IPS-NIHi11 (cell line): ENCODE results near the gene ZFP90.

Experiments used
- DNase-seq: peaks from one replicate; pipeline ENCODE4 v3.0.0; 2012; ENCODE audit warnings: mixed read lengths, low spot score

The ZFP90 gene

DNA sequence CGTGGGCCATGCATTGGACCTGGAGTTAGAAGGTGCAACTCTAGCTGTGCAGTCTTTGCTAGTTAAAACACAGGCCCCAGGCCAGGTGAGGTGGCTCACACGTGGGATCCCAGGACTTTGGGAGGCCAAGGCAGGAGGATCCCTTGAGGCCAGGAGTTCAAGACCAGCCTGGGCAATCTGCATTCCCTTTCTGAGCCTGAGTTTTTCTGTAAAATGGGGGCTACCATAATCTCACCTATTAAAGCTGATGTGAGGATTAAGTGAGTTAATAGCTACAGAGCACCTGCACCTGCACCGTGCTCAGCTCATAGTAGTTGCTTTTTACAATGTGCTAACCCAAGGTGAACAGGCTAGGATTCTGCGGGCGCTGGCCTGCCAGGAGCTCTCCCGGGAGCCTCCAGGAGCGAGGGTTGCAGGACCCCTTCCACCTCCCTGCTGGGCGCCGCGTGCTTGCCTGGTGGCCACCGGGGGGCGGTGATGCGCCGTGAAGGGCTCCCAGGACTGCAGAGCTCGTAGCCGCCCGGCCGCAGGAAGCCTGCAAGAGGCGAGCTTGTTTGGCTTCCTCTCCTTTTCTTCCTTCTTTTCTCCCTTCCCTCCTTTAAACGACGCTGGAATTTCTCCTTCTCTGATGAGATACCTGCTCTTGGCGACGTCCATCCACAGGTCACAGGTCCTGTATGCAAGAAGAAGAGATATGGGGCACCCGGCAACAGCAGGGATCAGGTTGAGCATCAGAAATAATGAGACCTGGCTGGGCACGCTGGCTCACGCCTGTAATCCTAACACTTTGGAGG, 51.3 kb downstream of the ZFP90 start:
- peak; percentile 93 for DNase-seq

DNA sequence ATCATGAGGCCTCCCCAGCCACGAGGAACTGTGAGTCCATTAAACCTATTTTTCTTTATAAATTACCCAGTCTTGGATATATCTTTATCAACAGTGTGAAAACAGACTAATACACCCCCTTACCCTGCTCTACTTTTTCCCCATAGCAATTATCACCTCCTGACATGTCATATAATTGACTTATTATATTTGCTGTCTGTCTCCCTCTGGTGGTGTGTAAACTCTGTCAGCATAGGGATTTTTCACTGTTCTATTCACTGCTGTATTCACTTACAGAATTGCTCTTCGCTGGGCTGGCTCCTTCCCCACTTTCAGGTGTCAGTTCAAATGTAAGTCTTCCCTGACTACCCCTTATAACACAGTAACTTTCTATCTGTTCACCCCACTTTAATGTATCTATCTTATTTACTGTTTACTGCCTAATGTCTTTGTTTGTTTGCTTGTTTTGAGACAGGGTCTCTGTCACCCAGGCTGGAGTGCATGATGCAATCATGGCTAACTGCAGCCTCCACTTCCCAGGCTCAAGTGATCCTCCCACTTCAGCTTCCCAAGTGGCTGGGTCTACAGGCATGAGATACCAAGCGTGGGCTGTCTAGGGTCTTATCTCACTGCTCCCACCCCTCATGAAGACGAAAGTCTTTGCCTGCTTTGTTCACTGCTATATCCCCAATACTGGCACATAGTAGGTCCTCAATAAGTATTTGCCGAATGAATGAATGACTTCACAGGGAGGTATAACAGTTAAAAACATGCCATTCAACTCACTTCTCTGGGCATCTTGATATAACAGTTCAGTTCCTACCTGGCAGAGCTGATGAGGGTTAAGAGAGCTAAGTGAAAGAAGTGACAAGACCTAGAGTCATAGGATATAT, 53.6 kb downstream of the ZFP90 start:
- DNase-seq: no peak

DNA sequence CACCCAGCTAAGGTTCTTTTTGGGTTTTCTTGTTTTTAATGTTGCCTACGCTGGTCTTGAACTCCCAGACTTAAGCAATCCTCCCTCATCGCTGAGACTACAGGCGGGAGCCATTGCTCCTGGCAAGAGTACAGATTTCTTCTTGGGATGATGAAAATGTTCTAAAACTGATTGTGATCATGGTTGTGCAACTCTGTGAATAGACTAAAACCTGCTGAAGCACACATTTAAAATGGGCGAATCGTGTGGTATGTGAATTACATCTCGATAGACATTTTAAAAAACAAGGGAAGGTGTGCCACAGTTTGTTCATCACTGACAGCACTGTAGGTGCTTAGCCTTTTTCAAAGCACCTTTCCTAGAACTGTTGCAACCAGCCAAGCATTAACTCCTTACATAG, 57.2 kb downstream of the ZFP90 start:
- DNase-seq: no peak

DNA sequence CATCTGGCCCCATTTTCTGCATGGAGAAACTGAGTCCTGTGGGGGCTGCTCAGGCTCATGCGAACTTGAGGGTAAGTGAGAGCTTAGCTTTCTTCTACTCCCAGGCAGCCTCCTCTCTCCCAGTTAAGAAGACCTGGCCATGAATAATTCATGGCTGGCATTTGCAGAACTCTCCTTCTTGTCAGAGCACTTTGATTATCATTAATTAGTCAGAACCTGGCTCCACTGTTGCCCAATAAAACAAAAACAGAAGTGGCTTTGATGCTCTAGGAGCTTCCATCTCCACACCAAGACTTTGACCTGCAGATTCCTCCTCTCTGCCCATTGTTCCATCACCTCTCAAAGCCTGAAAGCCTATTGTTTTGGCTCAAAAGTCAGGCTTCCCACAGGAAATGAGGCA, 60.5 kb downstream of the ZFP90 start:
- DNase-seq: no peak

DNA sequence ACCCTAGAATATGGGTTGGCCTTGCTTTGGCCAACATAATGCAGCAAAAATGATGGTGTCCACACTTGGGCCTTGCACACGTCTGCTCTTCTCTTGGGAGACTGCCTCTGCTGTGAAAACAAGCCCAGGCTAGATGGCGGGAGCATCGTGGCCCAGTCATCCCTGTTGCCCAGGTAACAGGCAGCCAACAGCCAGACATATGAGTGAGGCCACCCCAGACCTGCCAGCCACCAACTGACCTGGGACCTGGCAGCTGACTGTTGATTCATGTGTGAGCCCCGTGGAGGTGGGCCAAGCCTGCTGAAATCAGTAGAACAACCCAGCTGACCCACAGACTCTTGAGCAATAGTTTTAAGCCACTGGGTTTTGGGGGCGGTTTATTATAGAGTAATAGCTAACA, 66.7 kb downstream of the ZFP90 start:
- DNase-seq: no peak

DNA sequence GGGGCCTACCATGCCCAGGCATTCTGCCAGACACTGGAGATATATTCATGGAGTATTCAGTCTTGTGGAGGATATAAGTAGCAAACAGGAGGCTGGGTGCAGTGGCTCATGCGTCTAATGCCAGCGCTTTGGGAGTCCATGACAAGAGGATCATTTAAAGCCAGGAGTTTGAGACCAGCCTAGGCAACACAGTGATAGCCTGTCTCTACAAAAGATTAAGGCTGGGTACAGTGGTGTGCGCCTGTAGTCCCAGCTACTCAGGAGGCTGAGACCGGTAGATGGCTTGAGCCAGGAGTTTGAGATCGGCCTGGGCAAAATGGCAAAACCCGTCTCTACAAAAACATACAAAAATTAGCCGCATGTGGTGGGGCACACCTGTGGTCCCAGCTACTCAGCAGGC, 68.4 kb downstream of the ZFP90 start:
- no peak for DNase-seq

DNA sequence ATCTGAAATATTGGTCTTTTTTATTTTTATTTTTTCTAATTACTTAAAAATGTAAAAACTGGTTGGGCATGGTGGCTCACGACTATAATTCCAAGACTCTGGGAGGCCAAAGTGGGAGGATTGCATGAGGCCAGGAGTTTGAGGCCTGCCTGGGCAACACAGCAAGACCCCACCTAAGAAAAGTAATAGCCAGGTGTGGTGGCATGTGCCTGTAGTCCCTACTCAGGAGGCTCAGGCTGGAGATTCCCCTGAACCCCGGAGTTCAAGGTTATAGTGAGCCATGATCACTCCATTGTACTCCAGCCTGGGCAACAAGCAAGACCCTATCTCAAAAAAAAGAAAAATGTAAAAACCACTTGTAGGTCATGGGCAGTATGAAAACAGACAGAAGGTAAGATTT, 69.2 kb downstream of the ZFP90 start:
- no peak for DNase-seq

DNA sequence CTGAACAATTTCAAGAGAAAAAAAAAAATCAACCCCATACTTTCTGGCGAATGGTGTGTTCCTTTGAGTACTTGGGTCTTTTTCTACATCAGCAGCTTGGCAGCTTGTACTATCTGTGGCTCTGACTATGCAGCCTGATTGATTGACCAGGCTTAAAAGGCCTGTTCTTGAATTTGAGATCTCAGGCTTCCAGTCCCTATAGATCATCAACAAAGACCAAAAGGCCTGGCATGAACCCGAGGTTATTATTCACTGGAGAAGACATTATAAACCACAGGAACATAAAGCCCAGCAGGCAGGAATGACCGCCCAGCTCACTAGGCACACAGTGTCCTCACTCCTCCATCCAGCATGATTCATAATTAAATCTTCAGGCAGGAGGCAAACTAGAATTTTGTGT, 73.9 kb downstream of the ZFP90 start:
- DNase-seq: no peak

DNA sequence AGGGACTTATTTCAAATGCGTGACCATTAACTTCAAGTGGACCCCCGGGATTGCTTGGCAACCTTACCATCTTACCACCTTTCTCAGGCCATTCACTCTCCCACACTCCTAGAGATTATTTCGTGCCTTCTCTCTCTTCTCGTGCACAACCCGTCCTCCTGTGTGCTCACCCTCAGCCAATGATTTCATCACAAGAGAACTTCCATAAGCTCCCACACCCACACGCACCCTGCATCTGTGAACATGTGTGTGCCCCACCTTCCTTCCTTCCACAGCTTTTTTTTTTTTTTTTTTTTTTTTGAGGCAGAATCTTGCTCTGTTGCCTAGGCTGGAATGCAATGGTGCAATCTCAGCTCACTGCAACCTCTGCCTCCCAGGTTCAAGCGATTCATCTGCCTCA, 78.6 kb downstream of the ZFP90 start:
- no peak for DNase-seq
